Lower leg skin (tissue), 3 donors: ENCODE measurements around the gene TRPC4.

Source experiments
- CTCF ChIP-seq, 3 donors: fragments of 450-650 bp; IDR thresholded peaks; one replicate each; pipeline ENCODE4 v1.5.1; 2016; ENCODE audit warnings: antibody characterized with exemption in 3 of 3, mild to moderate bottlenecking in 3 of 3, moderate library complexity in 2 of 3
- POLR2A ChIP-seq, 2 donors: fragments of 450-650 bp; IDR thresholded peaks; one replicate each; pipeline ENCODE4 v1.6.1; 2016 to 2017; ENCODE audit warnings: antibody characterized with exemption in 2 of 2, mild to moderate bottlenecking in 1 of 2, moderate library complexity in 1 of 2

GRCh38 chr13:37889820-37890219 lies 20.2 kb upstream of the TRPC4 start:
- TF ChIP-seq CTCF (IDR thresholded peaks at IDR 0.05) (no peak), POLR2A (IDR thresholded peaks at IDR 0.05) (no peak)
